HG03378 (cell line): ENCODE data around the gene NOL8.

Source experiments
- ATAC-seq: cut with Tn5 transposase; IDR thresholded peaks from one replicate; pipeline ENCODE4 v1.9.1; 2021; ENCODE audit warnings: mild to moderate bottlenecking, moderate library complexity; ENCODE audit not compliant: unreplicated experiment

Gene NOL8

DNA sequence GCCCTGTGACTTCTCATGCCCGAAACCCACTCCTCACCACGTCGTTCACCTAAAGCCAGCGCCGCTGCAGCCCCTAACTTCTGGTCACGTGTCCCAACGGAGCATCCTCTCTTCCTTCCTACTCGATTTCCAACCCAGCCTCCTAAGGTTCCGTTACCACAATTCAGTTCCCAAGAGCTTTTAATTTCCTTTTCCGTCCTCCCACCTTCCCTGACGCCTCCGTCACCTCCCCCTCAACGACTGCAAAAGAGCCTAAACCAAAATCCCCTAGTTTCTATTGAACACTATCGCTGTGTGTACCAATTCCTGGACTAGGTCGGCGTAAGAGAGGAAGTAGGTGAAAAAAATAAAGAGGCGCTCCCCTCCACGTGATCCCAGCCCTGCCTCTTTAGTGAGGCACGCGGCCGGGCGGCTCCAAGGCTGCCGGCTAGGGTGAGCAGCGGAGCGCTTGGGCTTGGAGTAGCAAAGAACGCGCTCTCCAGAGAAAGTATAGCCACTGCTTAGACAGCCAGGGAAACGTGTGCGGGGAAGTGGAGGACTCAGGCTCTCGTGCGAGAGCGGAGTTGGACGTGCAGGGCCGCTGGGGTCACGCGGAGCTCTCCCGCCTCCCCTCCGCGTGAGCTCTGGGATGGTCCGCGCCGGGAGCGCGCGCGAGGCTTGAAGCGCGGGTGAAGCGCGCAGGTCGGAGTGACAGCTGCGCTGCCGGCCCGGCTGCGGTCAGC is at the start of gene NOL8, which contains the start of gene CENPP:
Gene NOL8, minus strand, starts transcription at position 82 of the 722 bp plus-strand sequence. CDS start 1,189 bp downstream, outside the sequence.
Gene CENPP, plus strand, starts transcription at position 685 of the 722 bp plus-strand sequence.
- peak; percentile 87 for ATAC-seq

- ATAC-seq, result no peak
These were observed 48.0 kb upstream of the NOL8 start for GRCh38 chr9:92373167-92373566.

DNA sequence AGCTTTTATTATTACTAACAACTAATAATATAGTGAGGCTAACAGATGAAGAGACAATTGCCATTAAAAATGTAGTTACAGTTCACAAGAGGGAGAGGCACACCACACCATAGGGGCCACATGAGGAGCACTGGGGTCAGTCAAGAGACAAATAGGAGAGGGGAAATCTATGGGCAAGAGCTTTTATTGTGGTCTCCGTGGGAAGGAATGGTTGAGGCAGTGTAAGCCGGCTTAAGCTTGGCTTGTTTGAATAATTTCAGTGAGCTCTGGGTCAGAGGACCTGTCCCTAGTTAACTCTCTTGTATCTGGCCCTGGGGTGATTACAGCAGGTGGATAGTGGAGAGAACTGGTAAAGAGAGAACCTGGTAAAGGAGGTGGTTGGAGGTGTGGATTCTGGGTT is 43.9 kb upstream of the NOL8 start:
- no peak for ATAC-seq

DNA sequence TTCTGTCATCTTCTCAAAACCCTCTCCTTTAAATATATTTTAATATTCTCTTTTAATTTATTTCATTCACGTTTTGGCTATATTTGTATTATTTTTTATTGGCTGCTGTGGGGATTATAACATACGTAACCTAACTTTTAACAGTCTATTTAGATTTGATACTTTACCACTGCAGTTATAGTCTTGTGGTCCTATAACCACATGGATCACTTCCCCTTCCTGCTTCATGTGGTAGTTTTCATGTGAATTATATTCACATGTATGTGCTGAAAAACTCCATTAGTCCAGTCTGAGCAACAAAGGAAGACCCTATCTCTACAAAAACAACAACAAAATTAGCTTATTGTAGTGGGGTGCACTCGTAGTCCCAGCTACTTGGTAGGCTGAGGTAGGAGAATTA is 34.9 kb upstream of the NOL8 start:
- ATAC-seq, result no peak

GRCh38 chr9:92359394-92359995 is 34.3 kb upstream of the NOL8 start:
- ATAC-seq, result no peak

DNA sequence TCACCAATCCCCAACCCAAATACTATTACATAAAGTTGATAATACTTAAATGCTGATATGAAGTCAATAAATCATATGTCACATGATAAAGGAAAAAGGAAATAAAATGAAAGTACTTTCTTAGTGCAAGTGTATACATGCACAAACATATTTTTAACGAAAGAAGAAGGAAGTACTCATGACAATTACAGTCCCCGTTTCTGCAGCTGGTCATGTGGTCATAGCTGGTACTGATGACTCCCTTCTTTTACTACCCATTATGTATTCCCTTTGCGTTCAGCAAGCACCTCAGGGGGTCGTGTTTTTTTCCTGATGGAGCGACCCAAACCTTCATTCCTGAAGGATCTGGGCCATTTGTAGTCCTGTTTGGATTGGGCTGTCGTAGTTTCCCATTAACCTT is 27.9 kb upstream of the NOL8 start:
- ATAC-seq, result no peak

DNA sequence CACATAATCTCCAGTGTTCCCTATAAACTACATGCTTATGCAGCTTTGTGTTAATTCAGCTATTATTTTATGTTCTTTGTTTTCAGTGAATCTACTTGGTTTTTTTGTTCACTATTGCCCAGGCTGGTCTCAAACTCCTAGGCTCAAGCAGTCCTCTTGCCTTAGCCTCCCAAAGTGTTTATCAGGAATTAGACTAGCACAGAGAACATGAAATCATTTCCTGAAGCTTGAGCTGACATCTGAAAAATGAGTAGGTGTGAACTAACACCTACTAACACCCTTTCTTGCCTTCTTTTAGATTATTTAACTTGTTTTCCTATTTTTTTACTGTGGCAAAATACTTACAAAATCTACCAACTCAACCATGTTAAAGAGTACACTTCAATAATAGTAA is 25.6 kb upstream of the NOL8 start:
- ATAC-seq, result no peak

DNA sequence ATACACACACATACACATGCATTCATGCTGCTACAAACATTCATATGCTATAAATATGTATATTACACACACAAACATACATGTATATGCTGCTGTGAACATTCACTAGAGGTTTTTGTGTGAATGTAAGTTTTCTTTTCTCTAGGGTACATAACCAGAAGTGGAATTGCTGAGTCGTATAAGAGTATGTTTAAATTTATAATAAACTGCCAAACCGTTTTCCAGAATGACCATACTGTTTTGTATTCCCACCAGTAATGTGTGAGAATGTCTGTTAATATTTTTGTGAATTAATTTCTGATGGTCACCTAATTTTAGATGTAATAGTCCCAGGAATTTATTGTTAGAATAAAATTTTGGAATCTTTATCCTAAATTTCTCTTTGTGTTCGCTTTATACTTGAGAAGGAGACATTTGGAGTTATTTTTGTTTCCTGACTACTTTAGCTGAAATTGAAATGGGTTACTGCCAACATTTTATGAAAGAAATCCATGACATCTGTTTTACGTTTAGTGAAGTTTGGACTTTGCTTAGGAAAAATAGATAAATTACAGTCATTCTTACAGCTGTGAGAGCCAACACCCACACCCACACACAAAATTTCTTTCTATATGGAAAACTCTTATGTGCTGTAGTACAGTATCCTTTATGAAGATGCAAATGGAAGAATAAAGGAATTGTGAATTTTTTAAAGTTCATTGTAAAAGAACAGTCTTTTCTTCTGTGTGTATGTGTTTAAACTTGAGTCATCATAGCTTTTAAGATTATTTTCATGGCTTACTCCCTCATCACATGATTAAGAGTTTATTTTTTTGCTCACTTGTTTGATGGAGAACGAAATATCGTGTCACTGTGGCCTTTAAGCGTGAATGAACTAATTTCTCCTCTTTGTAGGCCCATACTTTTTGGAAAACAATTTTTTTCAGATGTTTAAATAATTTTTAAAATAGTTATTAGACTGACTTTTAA is 24.9 kb upstream of the NOL8 start:
- ATAC-seq, result no peak

- no peak for ATAC-seq
These were observed 20.4 kb upstream of the NOL8 start for GRCh38 chr9:92345582-92345981.

GRCh38 chr9:92342825-92343488 is 17.8 kb upstream of the NOL8 start:
- ATAC-seq, result no peak

DNA sequence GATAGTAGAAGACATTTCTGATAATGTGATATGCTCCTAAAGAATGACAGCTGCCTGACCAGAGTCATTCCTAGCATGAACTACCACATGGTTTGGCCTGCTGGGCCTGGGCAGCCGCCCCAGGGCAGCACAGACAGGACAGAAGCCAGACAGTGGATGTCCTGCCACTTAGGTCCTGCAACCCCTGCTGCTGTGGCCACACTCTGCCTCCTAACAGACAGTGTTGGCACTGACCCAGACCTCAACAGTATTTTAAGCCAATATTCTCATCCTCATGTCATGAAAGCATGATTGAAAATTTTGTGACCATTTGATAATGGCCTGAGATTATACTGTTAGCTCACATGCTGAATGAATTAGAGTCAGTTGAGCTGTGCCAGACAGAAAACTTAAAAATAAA is 16.4 kb upstream of the NOL8 start:
- ATAC-seq, result no peak

GRCh38 chr9:92333282-92333634 is 8.1 kb upstream of the NOL8 start:
- no peak for ATAC-seq

GRCh38 chr9:92332577-92333281 is 7.6 kb upstream of the NOL8 start:
- no peak for ATAC-seq

DNA sequence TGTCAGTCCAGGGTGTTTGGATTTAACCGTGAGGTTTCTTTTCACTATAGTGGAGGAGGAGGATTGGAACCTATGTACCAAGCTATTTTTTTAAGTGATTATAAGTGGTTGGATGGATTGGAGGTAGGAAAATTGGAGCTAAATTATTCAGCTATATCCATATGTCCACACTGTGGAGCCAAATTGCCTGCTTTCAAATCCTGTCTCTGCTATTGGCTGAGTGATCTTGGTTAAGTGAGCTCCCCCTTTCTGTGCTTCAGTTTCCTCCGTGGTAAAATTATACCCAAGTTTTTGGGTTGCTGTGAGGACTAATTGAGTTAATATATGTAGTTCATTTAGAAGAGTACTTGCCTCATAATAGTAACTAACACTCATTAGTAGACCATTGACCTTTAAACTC is 3.1 kb upstream of the NOL8 start:
- ATAC-seq, result no peak

DNA sequence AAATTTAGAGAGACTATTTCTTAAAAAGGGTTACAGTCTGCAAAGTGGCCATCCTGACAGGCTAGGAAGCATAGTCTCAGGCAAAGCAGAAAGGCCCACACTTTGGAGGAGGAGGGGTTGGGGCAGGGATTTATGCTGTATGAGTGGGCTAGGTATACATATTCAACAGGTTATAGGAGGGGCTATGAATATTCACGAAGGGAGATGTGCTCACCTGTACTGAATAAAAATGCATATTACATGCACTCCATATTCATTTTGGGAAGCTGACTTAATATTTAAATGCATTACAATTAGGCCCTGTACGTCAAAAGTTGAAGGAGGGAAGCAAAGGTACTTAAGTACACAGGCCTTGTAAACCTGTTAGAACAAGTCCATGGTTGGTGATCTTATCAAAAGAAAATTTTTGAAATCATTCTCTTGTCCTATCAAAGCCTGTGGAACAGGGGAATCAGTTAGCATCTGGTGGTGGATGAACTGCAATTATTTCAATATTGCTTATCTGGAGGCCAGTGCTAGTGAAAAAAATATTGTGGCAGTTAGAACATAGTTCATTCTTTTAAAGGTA is 2.2 kb upstream of the NOL8 start:
- ATAC-seq, result no peak

- ATAC-seq, result no peak
These were observed 896 bp upstream of the NOL8 start for GRCh38 chr9:92325991-92326500.

DNA sequence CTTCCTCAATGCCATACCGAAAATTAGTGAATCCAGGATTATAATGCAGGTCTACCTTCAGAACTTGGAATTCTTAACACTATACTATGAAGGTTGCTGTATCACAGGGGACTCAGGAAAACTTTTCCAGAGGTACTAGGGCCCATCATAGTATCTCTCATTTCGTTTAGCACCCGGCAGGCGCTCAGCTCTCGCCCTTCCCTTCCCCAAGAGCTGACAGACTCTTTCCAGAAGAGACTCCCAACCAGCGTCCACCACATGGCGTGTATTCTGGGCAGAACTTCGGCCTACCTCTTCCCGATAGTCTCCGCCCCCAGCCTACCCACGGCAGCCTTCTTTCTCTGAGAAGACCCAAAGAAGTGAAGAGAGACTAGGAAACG is 271 bp downstream of the NOL8 start:
- ATAC-seq, result no peak

- no peak for ATAC-seq
These were observed 719 bp downstream of the NOL8 start for GRCh38 chr9:92324431-92324830.

DNA sequence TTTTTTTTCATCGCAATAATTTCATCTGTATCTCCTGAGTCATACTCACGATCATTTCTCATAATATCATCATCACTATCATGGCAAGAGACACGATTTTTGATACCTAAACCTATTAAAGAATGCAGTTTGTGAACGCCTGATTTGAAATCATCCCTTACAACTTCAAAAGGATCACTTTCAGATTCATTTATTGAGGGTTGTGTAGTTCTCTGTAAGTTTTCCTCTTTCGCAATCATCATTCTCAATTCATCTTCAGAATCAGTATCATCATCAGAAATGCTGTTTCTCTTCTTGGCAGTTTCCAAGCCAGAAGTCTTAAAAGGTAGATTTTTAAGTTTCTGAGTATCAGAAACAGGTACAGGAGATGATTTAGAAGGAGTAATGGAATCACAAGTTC is 9.7 kb downstream of the NOL8 start:
- ATAC-seq, result no peak

DNA sequence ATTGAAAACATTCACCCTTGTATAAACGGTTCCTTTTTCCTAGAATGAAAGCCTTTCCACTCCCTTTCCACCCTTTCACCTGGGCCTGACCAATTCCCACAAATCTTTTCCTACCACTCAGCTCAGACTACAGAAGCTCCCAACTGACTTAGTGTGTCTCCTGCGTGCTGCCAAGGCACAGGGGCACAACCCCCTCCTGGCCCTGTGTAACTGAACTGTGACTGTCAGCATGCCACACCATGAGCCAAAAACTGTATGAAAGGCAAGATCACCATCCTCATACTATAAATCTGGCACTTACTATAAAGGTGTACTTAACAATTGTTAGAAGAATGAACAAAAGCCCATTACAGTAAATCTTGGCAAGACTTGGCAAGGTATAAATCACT is 11.5 kb downstream of the NOL8 start:
- ATAC-seq, result no peak
